ENCODE data around the gene ABHD2.

ABHD2 gene

GRCh38 chr15:89186803-89187202 is 98.5 kb downstream of the ABHD2 start:
- ChIA-PET POLR2A (no interaction called here), CTCF (interaction anchor here (1.5 to 6.2 kb wide), 3 partner anchors 8 to 129 kb away, joined by 3 to 37 read pairs (median 32); no protein-coding TSS in a partner anchor)
- no peak for DNase-seq (ENCODE audit: low read depth, low spot score)
- no peak overlapping the region for H3K4me3 ChIP-seq (ENCODE audit: low read depth, low read length)
- no peak for TF ChIP-seq CTCF (IDR thresholded peaks at IDR 0.05; ENCODE audit: insufficient read depth, low read length, missing control alignments)

- POLR2A ChIA-PET = no interaction called here
These were observed 99.2 kb downstream of the ABHD2 start for GRCh38 chr15:89187301-89187985.

GRCh38 chr15:89187986-89188514 is 99.8 kb downstream of the ABHD2 start:
- TF ChIP-seq CTCF (IDR thresholded peaks at IDR 0.05; ENCODE audit: insufficient read depth, low read length, missing control alignments) = no peak
- ChIA-PET POLR2A (no interaction called here), CTCF (interaction anchor here (1.1 to 6.2 kb wide), 7 partner anchors 10 to 131 kb away, joined by 3 to 37 read pairs (median 5); no protein-coding TSS in a partner anchor)
- no peak for DNase-seq (ENCODE audit: low read depth, low spot score)
- H3K4me3 ChIP-seq (ENCODE audit: low read depth, low read length) = no peak overlapping the region

More at GRCh38 chr15:89187301-89187985, 99.2 kb downstream of the ABHD2 start:
- no peak overlapping the region for H3K4me3 ChIP-seq (ENCODE audit: low read depth, low read length)
- no peak for TF ChIP-seq CTCF (IDR thresholded peaks at IDR 0.05; ENCODE audit: insufficient read depth, low read length, missing control alignments)
- DNase-seq (ENCODE audit: low read depth, low spot score) = no peak
- CTCF ChIA-PET = interaction anchor here (1.1 to 6.2 kb wide), 7 partner anchors 9 to 130 kb away, joined by 3 to 37 read pairs (median 5); no protein-coding TSS in a partner anchor

- no peak for DNase-seq (ENCODE audit: low read depth, low spot score)
- CTCF ChIA-PET = interaction anchor here (0.7 to 8.2 kb wide), 4 partner anchors 13 to 111 kb away, joined by 3 to 97 read pairs (median 4); no protein-coding TSS in a partner anchor
- POLR2A ChIA-PET = no interaction called here
- no peak for TF ChIP-seq CTCF (IDR thresholded peaks at IDR 0.05; ENCODE audit: insufficient read depth, low read length, missing control alignments)
- no peak overlapping the region for H3K4me3 ChIP-seq (ENCODE audit: low read depth, low read length)
These were observed 103.9 kb downstream of the ABHD2 start for GRCh38 chr15:89192136-89192535.

- DNase-seq (ENCODE audit: low read depth, low spot score) = no peak
- no peak overlapping the region for H3K4me3 ChIP-seq (ENCODE audit: low read depth, low read length)
- ChIA-PET CTCF (interaction anchor here (0.6 to 8.2 kb wide), 4 partner anchors 12 to 21 kb away, joined by 3 to 97 read pairs (median 4); no protein-coding TSS in a partner anchor), POLR2A (no interaction called here)
- TF ChIP-seq CTCF (IDR thresholded peaks at IDR 0.05; ENCODE audit: insufficient read depth, low read length, missing control alignments) = no peak
These were observed 104.5 kb downstream of the ABHD2 start for GRCh38 chr15:89192766-89193165.

- no peak for DNase-seq (ENCODE audit: low read depth, low spot score)
- no peak overlapping the region for H3K4me3 ChIP-seq (ENCODE audit: low read depth, low read length)
- POLR2A ChIA-PET = interaction anchor here (0.6 kb wide), 1 partner anchor 49 kb away, joined by 3 read pairs; no protein-coding TSS in a partner anchor
- CTCF ChIA-PET = interaction anchor here (1.1 to 8.2 kb wide), 4 partner anchors 11 to 23 kb away, joined by 3 to 97 read pairs (median 10); no protein-coding TSS in a partner anchor
- TF ChIP-seq CTCF (IDR thresholded peaks at IDR 0.05; ENCODE audit: insufficient read depth, low read length, missing control alignments) = no peak
These were observed 106.4 kb downstream of the ABHD2 start for GRCh38 chr15:89194608-89195007.

All from AG04449 (cell line).